HepG2 (cell line): ENCODE data around the gene WDR5B. TPM values are rescaled to one million over a fixed set of nuclear protein-coding genes. Genes with fewer than 3 reads are reported as not detected.

Source experiments
- ELF4 ChIP-seq: sonication (generic); formaldehyde crosslinking; IDR thresholded peaks from 2 replicates; pipeline ENCODE4 v1.5.0; 2020; ENCODE audit warnings: missing genetic modification reagents, mild to moderate bottlenecking, moderate library complexity, borderline replicate concordance
- HIVEP1 ChIP-seq: sonication (generic); formaldehyde crosslinking; IDR thresholded peaks from 2 replicates; pipeline ENCODE4 v1.4.0; 2020; ENCODE audit warnings: mild to moderate bottlenecking, missing genetic modification reagents
- MAZ ChIP-seq, 2 experiments: sonication (generic) in 1 of 2; formaldehyde crosslinking in 1 of 2; IDR thresholded peaks; 2 replicates each; pipeline versions ENCODE4 v1.5.0 to v1.6.1; 2012 to 2020; ENCODE audit warnings: low read depth in 2 of 2, mild to moderate bottlenecking in 2 of 2, borderline replicate concordance in 1 of 2, improper control_type of control experiment in 1 of 2, low read length in 1 of 2, missing genetic modification reagents in 1 of 2, moderate library complexity in 1 of 2
- MED1 ChIP-seq: sonication (generic); formaldehyde crosslinking; IDR thresholded peaks from 2 replicates; pipeline ENCODE4 v1.4.0; 2020; ENCODE audit warnings: missing genetic modification reagents
- MTA1 ChIP-seq: sonication (generic); formaldehyde crosslinking; IDR thresholded peaks from 2 replicates; pipeline ENCODE4 v1.4.0; 2020; ENCODE audit warnings: missing genetic modification reagents, mild to moderate bottlenecking, borderline replicate concordance
- RARA ChIP-seq: IDR thresholded peaks from 2 replicates; pipeline ENCODE4 v1.6.1; 2016; ENCODE audit warnings: missing genetic modification reagents, missing compliant biosample characterization
- REL ChIP-seq: sonication (generic); formaldehyde crosslinking; conservative IDR thresholded peaks from 2 replicates; pipeline ENCODE4 v1.8.0; 2022; ENCODE audit warnings: mild to moderate bottlenecking, missing genetic modification reagents, moderate library complexity
- SMARCC2 ChIP-seq: fragments of 450-650 bp; IDR thresholded peaks from 2 replicates; pipeline ENCODE4 v1.6.1; 2017; ENCODE audit warnings: antibody characterized with exemption, mild to moderate bottlenecking
- TOE1 ChIP-seq: sonication (generic); formaldehyde crosslinking; IDR thresholded peaks from 2 replicates; pipeline ENCODE4 v1.4.0; 2020; ENCODE audit warnings: mild to moderate bottlenecking, missing genetic modification reagents
- YY1 ChIP-seq: IDR thresholded peaks from 2 replicates; pipeline ENCODE4 v1.6.1; 2011; ENCODE audit warnings: low read length, low read depth, moderate library complexity, mild to moderate bottlenecking; ENCODE audit not compliant: insufficient read depth, insufficient replicate concordance
- ZEB1 ChIP-seq: IDR thresholded peaks from 2 replicates; pipeline ENCODE4 v1.6.1; 2012; ENCODE audit warnings: mild to moderate bottlenecking, low read depth, inconsistent platforms; ENCODE audit not compliant: insufficient replicate concordance
- ZFP41 ChIP-seq: sonication (generic); formaldehyde crosslinking; IDR thresholded peaks from 2 replicates; pipeline ENCODE4 v1.4.0; 2020; ENCODE audit warnings: mild to moderate bottlenecking, missing genetic modification reagents, borderline replicate concordance
- ZKSCAN8 ChIP-seq: IDR thresholded peaks from 2 replicates; pipeline ENCODE4 v1.6.1; 2016; ENCODE audit warnings: borderline replicate concordance, missing genetic modification reagents, missing compliant biosample characterization
- ZNF12 ChIP-seq: sonication (generic); formaldehyde crosslinking; IDR thresholded peaks from 2 replicates; pipeline ENCODE4 v1.5.0; 2020; ENCODE audit warnings: missing genetic modification reagents
- ZNF230 ChIP-seq: sonication (generic); formaldehyde crosslinking; IDR thresholded peaks from 2 replicates; pipeline ENCODE4 v1.4.0; 2020; ENCODE audit warnings: mild to moderate bottlenecking, missing genetic modification reagents
- ZNF572 ChIP-seq: sonication (generic); formaldehyde crosslinking; IDR thresholded peaks from 2 replicates; pipeline ENCODE4 v1.5.1; 2020; ENCODE audit warnings: mild to moderate bottlenecking, missing genetic modification reagents
- polyA plus RNA-seq, 8 experiments: library from polyadenylated mRNA; depleted of rRNA in 3 of 8; stranded (reverse) in 7 of 8; unstranded in 1 of 8; fragments of >200 nt; fragmentation: Illumina TruSeq in 4 of 8; extraction: Trizol in 4 of 8; gene quantifications; 2 replicates each; pipeline versions ENCODE4 v1.2.1 to v1.2.3, GENCODE V29; 2011 to 2016; ENCODE audit warnings: low read depth in 4 of 8, missing spikeins in 1 of 8, mixed read lengths in 1 of 8; ENCODE audit not compliant: insufficient read depth in 1 of 8
- total RNA-seq, 5 experiments: library from RNA; depleted of rRNA; stranded (reverse); fragments of >200 nt; fragmentation: Illumina TruSeq; extraction: Trizol; gene quantifications; 2 replicates each; pipeline ENCODE4 v1.2.3, GENCODE V29; 2016; ENCODE audit warnings: low read depth in 1 of 5
- TF ChIP-seq, protein P1 (sequence below): IDR thresholded peaks from 2 replicates; pipeline ENCODE4 v1.6.1; 2016; ENCODE audit warnings: low read depth, control low read depth
- TF ChIP-seq, protein P2 (sequence below): sonication (generic); formaldehyde crosslinking; IDR thresholded peaks from 2 replicates; pipeline ENCODE4 v1.5.0; 2020; ENCODE audit warnings: missing genetic modification reagents, mild to moderate bottlenecking, borderline replicate concordance
- TF ChIP-seq, protein P3 (sequence below): sonication (generic); formaldehyde crosslinking; IDR thresholded peaks from 2 replicates; pipeline ENCODE4 v1.5.0; 2020; ENCODE audit warnings: mild to moderate bottlenecking, missing genetic modification reagents
- TF ChIP-seq, protein P4 (sequence below): sonication (generic); formaldehyde crosslinking; IDR thresholded peaks from 2 replicates; pipeline ENCODE4 v1.8.1; 2023; ENCODE audit warnings: mild to moderate bottlenecking, missing genetic modification reagents, borderline replicate concordance
- TF ChIP-seq, protein P5 (sequence below): sonication (generic); formaldehyde crosslinking; IDR thresholded peaks from 2 replicates; pipeline ENCODE4 v1.4.0; 2020; ENCODE audit warnings: mild to moderate bottlenecking, missing genetic modification reagents

Gene WDR5B
- total and polyA plus RNA-seq, 2 of the 13 experiments (the other 11 are each of a cell fraction or from before 2014, with no cell fraction given) = 2.5 to 3.6 TPM

DNA sequence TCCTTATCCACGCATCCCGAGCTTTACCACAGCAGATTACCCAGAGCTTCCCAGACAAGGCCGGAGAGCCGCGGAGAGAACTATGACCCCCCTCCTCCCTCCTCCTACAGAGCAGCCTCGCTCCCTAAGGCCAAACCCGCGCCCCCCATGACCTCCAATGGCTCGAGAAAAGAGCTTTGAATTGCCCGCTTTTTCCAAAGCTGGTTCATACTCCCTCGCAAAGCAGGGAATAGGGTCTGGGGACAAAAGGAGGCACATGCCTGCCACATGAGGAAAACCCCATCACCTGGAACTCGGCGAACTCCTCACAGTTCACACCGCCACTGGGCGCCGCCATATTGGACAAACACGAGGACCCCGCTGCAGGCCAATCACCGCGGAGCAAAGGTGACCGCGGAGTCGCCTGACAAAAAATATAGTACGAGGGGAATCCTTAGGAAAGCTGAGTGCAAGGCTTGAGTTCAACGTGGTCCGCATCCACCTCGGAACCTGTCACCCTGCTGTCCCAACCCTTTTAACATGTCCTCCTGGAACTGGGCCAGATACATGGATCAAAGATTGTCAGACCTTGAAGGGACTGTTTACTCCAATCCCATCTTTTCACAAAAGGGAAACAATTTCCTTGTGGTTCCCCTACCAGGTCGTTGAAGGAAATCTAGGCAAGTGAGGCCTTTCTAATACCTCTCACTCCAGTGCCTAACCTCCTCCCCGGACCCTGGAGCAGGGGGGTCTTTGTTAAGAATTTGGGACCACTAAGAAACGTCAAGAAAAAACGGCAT is 32.8 kb downstream of the WDR5B start, which contains the start of gene MIX23 (continued):
- TF ChIP-seq YY1 = peak; percentile 98
- peak; percentile 59; the same call in 1 of the 2 replicates for TF ChIP-seq MED1
- TF ChIP-seq ZFP41 = no peak
- TF ChIP-seq RARA (CRISPR knock-in tag) = no peak; the same call in 1 of the 2 replicates
- TF ChIP-seq, protein P1, sequence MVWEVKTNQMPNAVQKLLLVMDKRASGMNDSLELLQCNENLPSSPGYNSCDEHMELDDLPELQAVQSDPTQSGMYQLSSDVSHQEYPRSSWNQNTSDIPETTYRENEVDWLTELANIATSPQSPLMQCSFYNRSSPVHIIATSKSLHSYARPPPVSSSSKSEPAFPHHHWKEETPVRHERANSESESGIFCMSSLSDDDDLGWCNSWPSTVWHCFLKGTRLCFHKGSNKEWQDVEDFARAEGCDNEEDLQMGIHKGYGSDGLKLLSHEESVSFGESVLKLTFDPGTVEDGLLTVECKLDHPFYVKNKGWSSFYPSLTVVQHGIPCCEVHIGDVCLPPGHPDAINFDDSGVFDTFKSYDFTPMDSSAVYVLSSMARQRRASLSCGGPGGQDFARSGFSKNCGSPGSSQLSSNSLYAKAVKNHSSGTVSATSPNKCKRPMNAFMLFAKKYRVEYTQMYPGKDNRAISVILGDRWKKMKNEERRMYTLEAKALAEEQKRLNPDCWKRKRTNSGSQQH (CRISPR knock-in tag) = no peak; the same call in 1 of the 2 replicates
- TF ChIP-seq ZEB1 = no peak
- TF ChIP-seq TOE1 (CRISPR knock-in tag) = no peak
- TF ChIP-seq MAZ (IDR thresholded peaks at IDR 0.05; ENCODE audit: borderline replicate concordance, low read depth, low read length) = peak; percentile 80; the same call in 1 of the 2 replicates
- no peak; the same call in 1 of the 2 replicates for TF ChIP-seq MAZ (CRISPR knock-in tag; IDR thresholded peaks at IDR 0.05; ENCODE audit: low read depth)
- TF ChIP-seq, protein P2, sequence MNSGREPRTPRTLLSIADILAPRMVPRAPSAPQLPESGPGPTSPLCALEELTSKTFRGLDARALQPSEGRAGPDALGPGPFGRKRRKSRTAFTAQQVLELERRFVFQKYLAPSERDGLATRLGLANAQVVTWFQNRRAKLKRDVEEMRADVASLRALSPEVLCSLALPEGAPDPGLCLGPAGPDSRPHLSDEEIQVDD (CRISPR knock-in tag) = peak; percentile 65; the same call in 1 of the 2 replicates
- TF ChIP-seq, protein P3, sequence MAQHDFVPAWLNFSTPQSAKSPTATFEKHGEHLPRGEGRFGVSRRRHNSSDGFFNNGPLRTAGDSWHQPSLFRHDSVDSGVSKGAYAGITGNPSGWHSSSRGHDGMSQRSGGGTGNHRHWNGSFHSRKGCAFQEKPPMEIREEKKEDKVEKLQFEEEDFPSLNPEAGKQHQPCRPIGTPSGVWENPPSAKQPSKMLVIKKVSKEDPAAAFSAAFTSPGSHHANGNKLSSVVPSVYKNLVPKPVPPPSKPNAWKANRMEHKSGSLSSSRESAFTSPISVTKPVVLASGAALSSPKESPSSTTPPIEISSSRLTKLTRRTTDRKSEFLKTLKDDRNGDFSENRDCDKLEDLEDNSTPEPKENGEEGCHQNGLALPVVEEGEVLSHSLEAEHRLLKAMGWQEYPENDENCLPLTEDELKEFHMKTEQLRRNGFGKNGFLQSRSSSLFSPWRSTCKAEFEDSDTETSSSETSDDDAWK = no peak
- TF ChIP-seq, protein P4, sequence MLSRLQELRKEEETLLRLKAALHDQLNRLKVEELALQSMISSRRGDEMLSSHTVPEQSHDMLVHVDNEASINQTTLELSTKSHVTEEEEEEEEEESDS (CRISPR knock-in tag) = peak; percentile 91
- no peak; the same call in 1 of the 2 replicates for TF ChIP-seq ZNF230 (CRISPR knock-in tag)
- peak; percentile 70; the same call in 1 of the 2 replicates for TF ChIP-seq ZNF572
- TF ChIP-seq ELF4 (CRISPR knock-in tag) = 0 out of 2 replicates have a peak, but pooled peaks have one; percentile 74
- TF ChIP-seq HIVEP1 = peak; percentile 75
- TF ChIP-seq REL (CRISPR knock-in tag) = no peak
- TF ChIP-seq ZKSCAN8 (CRISPR knock-in tag) = no peak
- TF ChIP-seq, protein P5, sequence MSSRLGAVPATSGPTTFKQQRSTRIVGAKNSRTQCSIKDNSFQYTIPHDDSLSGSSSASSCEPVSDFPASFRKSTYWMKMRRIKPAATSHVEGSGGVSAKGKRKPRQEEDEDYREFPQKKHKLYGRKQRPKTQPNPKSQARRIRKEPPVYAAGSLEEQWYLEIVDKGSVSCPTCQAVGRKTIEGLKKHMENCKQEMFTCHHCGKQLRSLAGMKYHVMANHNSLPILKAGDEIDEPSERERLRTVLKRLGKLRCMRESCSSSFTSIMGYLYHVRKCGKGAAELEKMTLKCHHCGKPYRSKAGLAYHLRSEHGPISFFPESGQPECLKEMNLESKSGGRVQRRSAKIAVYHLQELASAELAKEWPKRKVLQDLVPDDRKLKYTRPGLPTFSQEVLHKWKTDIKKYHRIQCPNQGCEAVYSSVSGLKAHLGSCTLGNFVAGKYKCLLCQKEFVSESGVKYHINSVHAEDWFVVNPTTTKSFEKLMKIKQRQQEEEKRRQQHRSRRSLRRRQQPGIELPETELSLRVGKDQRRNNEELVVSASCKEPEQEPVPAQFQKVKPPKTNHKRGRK (CRISPR knock-in tag) = no peak
- 0 out of 2 replicates have a peak, but pooled peaks have one; percentile 53 for TF ChIP-seq ZNF12 (CRISPR knock-in tag)
- no peak for TF ChIP-seq SMARCC2
- peak; percentile 84; the same call in 1 of the 2 replicates for TF ChIP-seq MTA1 (CRISPR knock-in tag)
